HG02571 (cell line): Measurements from ENCODE around the gene TICAM2.
A peak's percentile ranks its signal among the peaks of the same experiment; 100 is the strongest.

ENCODE experiments used
- ATAC-seq: cut with Tn5 transposase; IDR thresholded peaks from one replicate; pipeline ENCODE4 v1.9.1; 2021; ENCODE audit warnings: mild to moderate bottlenecking, moderate library complexity; ENCODE audit not compliant: unreplicated experiment

Gene TICAM2

DNA sequence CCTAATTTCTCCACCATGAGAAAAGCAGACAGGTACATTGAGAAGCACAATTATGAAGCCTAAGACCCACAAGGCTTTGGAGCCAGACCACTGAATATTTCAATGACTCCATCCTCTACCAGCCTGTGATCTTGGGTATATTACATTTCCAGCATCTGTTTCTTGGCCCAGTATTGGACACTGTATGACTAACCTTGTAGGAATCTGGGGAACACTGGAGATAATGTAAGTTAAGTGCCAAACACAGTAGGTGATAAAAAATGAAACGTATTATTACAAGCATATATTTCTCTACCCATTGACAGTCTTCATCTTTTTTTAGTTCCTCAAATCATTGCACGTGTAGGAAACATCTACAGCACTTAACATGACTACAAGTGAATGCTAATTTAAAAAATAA lies 29.1 kb downstream of the TICAM2 start:
- ATAC-seq, result no peak

DNA sequence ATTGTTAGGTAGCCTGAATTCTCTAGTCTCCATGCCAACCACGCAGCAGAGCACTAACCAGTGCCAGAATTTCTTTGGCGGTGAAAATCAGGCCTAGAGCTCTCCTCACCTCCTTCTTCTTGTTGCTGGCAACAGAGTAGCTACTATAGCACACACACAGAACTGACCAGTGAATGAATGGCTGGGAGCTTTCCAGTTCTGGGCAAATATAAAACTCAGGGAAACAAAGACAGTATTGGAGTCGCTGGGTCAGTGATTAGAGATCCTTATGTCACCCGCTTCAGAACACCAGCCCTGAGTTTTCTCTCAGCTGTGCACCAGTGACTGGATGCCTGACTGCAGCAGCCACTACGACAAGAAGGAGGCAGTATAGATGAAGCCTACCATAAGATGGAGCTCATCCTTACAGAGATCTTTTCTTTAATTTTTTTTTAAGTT lies 30.8 kb downstream of the TICAM2 start:
- no peak for ATAC-seq

- ATAC-seq, result no peak
Observed at GRCh38 chr5:115568668-115569067, 33.6 kb downstream of the TICAM2 start.

GRCh38 chr5:115565233-115565632 lies 37.0 kb downstream of the TICAM2 start:
- ATAC-seq, result no peak

GRCh38 chr5:115561176-115561575 lies 41.1 kb downstream of the TICAM2 start:
- no peak for ATAC-seq

DNA sequence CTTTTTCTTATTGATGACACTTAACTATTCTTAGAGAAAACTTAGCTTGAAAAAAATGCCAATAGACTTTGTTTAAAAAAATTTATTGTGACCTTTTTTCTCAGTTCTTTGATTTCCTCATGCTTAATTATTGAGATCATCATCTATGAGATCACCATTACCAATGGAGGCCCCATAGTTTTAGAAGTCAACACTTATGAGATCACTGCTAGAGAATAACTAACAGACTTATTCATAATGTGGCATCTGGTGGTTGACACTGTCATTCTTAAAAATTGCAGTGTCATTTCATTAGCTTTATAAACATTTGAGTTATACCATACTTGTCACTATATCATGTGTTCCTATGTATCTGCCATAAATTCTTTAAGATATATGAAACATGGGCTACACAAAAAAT lies 42.8 kb downstream of the TICAM2 start:
- no peak for ATAC-seq

- ATAC-seq, result no peak
Observed at GRCh38 chr5:115558388-115558956, 43.8 kb downstream of the TICAM2 start.

DNA sequence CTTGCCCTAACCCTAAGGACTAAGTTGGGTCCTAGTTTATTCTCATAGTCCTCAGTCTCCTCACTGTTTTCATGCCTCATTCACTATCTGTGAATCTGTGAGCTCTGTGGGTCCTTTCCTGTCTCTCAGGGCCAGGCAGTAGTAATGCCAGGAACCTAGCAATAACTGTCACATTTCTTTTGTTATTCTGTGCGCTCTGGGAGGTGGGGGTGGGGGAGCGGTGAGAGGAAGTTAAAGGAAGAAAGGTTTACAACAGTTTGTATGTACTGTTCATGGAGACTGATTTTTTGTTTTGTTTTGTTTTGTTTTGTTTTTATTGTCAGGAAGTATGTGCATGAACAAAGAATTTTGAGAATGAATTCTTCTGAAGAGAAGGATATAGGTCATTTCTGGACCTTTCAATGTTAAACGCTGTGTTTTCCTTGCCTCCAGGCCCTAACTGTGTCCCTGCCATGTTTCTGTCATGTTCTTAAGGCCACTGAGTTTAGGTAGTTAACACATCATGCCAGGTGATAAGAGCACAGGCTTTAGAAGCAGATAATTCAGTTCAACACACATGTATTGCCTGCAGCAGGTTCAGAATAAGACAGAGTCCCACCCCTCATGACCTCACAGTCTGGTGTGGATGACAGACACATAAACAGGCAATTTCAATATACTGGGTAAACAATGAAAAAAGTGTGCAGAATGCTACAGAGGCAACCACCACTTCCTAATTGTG lies 44.5 kb downstream of the TICAM2 start:
- ATAC-seq, result no peak

DNA sequence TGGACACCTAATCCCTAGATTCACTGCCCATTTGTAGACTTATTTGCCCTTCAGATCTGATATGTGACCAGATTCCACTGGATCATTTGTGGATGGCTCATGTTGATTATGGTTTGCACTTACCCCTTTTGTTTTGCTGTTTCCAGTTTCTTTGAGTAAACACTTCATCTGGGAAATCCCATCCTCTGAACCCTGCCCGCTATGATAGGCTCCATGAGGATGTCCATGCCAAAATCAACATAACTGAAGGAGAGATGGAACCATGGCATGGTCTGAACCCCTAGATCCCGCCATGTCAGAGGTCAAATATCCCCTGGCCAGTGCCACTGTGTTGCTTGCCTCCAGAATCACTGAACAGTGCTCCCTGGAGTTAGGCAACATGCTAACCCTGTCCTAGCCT lies 46.0 kb downstream of the TICAM2 start:
- ATAC-seq, result no peak

DNA sequence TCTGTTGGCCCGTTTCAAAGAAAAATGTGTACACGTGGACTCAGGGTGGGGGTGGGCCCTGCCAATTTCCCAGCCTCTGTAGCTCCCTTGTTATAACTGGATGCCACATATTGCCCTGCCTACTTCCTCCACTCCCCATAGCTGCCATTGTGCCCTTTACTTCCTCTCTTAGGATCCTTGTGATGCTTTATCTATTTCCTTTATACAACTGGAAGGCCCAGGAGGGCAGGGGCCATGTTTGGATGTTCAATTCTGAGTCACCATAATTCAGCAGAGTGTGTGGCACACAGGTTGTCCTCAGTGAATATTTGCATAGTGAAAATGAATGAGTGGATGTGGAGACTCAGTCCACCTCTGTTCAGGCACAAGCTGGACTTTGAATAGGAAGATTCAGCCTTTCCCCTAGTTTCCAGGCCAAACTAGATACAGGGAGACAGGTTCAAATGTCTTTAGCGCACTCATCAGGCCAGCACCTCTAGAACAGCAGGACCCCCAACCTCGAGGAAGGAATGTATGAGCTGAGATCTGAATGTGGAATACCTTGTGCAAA lies 47.1 kb downstream of the TICAM2 start:
- no peak for ATAC-seq

- no peak for ATAC-seq
Observed at GRCh38 chr5:115553082-115553481, 49.2 kb downstream of the TICAM2 start.

GRCh38 chr5:115551415-115551814 lies 50.9 kb downstream of the TICAM2 start:
- no peak for ATAC-seq

GRCh38 chr5:115549154-115549553 lies 53.1 kb downstream of the TICAM2 start:
- ATAC-seq, result no peak

DNA sequence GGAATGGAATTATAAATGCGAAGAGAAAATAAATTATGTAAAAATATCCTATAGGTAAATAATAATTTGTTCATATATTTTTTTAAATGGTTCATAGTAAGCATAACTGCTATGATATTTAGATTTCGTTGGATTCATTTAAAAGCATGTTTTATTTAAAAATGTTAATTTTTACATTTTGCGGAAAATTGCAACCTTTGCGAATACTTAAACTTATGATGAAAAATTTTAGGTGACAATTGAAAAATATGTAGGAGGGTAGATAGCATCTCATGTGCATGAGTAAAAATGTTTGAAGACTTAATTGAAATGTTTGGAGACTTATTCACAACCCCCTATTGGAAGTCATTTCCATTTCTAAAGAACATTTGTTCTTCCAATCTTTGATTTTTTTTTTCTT lies 53.6 kb downstream of the TICAM2 start:
- no peak for ATAC-seq

- ATAC-seq, result no peak
Observed at GRCh38 chr5:115545351-115545882, 56.9 kb downstream of the TICAM2 start.

DNA sequence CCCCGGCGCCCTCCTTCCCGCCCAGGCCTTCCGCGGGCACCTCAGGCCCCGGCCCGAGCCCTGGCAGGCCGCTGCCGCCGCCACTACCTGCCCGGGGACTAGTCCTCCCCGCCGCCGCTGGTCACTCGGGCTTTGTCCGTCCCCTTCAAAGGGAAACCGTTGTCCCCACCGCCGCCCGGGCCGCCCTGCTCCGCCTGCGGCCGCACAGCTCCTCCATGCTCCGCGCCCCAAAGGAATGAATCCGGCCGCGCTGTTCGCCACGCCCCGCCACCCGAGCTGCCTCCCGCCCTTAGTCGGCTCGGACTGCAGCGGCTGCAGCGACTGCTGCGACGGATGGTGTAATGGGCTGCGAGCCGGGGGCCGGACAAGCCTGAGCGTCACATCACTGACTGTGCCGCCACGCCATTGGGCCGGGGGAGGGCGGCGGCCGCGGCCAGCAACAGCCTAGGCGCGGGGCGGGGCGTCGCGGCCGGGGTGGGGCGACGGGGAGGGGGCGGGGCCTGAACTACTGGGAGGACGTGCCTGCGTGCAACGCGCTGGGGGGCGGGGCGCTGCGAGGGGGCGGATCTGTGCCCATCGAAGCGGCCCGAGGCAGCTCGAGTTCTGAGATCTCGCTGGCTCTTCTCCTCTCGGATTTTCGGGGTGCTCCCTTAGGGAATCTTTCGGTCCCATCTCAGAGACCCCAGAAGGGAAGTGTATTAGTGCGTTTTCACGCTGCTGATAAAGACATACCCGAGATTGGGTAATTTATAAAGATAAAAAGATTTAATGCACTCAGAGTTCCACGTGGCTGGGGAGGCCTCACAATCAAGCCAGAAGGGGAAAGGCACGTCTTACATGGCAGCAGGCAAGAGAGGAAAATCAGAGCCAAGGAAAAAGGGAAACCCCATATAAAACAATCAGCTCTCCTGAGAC lies 57.6 kb downstream of the TICAM2 start, which contains the start of gene FEM1C:
Gene FEM1C, minus strand, starts transcription at position 340 of the 915 bp plus-strand sequence. CDS start 1,282 bp downstream, outside the sequence.
- ATAC-seq, result peak; percentile 95

- peak; percentile 6 for ATAC-seq
Observed at GRCh38 chr5:115544043-115544435, 58.2 kb downstream of the TICAM2 start.

DNA sequence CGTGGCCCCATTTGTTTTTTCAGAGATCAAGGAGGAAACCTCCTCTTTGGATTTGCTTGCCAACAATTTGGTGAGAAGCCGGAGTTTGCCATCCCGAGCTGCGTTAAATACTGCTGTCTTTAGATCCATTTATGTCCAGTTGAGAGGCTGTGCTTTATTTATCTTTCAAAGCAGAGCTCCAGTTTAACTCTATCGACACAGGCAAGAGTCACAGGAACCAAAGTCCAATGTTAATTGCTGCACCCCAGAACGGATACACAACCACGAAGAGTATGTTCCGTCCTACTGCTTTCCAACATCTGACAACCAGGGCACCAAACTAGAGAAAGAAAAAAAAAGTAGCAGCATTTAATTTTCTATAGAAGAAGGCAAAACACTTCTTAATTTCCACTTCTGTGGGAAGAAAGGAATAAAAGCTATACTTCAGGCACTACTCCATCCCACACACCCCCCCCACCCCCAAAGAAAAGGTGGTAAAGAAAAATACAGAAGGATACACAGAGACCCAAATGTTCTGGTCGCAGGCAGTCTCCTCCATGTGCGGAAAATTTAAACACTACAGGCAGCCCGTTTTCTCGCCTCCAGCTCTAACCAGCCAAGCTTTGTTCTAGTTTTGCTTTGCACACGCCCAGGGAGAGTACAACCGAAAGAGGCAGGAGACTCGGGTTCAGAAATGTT lies 58.8 kb downstream of the TICAM2 start:
- peak; percentile 26 for ATAC-seq

DNA sequence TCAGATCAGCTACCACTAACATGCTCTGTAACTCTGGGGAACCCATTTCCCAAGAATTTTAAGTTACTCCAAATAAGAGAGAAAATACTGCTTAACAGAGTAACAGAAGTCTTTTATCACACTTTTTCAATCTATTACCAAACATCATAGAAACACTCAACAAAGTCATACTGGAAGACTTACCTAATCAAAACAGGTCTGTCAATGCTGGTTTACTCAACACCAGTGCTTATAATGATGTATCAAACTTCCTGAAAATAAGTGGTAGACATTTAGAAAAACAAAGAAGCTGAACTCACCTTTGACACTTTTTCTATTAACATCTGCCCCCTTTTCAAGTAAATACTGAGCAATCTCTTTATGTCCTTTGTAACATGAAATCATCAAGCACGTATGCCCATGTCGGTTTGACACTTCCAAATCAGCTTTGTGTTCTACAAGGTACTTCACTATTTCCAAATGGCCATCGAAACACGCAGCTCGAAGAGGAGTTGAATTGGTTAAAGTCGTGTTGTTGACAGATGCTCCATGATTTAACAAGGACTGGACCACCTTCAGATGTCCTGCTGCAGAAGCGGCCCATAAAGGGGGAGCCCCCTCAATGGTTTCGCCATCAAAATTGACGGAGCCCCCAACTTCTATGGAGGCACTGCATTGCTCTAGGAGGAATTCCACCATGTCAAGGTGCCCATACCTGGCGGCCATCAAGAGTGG lies 59.5 kb downstream of the TICAM2 start:
- ATAC-seq, result no peak

- ATAC-seq, result no peak
Observed at GRCh38 chr5:115542086-115542485, 60.2 kb downstream of the TICAM2 start.
